ENCODE data around the gene CLTB. TPM values are rescaled to one million over a fixed set of nuclear protein-coding genes. Genes with fewer than 3 reads are reported as not detected.

The CLTB gene
- total and polyA plus RNA-seq, 4 donors, result 86.7 to 160 (median 134) TPM

GRCh38 chr5:176384366-176384930 lies 31.9 kb downstream of the CLTB start:
- Histone ChIP-seq H3K4me1 (ENCODE audit: control insufficient read depth in 1 of 2, insufficient read depth in 2 of 2, low read length in 2 of 2) (peaks cover 0 to 3% of the 10 kb centered on the region in 2 donors), H3K27ac (ENCODE audit: low read depth in 1 of 2, low read length in 2 of 2) (no peak overlapping the region), H3K4me3 (ENCODE audit: low read length in 2 of 2) (no peak overlapping the region), H3K9me3 (ENCODE audit: control insufficient read depth, low read length) (no peaks in the 10 kb centered on the region), H3K27me3 (ENCODE audit: control insufficient read depth in 1 of 2, insufficient read depth in 2 of 2, low read length in 1 of 2) (no peaks in the 10 kb centered on the region), H3K36me3 (ENCODE audit: control insufficient read depth in 1 of 2, insufficient read depth in 2 of 2, low read length in 1 of 2) (peaks cover 0 to 3% of the 10 kb centered on the region in 2 donors)
- ATAC-seq (ENCODE audit: low FRiP score) (no peak), DNase-seq (peak in 1 of 2 donors; percentile 63)
- 89 to 90% methylated on average over 8 of the region's 8 CpGs for WGBS, 2 donors
- intact Hi-C loops (cut with DNase I), result loop anchor here in 1 of 2 donors (10.0 kb wide), 1 partner anchor 150 kb away; the partner anchor contains the start of gene RNF44

DNA sequence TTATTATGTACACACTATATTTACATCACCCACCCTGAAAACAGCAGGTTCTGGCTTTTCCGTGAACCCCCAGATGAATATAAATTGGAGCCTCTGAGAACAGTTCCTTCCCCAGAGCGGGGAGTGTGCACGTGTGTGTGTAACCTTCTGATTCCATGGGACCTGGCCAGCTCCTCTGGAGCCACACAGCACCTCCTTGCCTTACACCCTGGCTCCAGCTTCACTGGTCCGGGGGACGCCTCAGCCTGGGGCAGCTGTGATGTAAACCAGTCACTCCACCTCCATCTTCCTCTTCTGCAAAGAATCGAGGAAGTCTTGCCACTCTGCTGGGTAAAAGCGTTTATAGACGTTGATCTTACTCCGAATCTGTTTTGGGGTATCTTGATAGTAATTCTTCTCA lies 32.4 kb downstream of the CLTB start:
- Histone ChIP-seq H3K36me3 (ENCODE audit: control insufficient read depth in 1 of 2, insufficient read depth in 2 of 2, low read length in 1 of 2) (peaks cover 0 to 3% of the 10 kb centered on the region in 2 donors), H3K9me3 (ENCODE audit: control insufficient read depth, low read length) (no peaks in the 10 kb centered on the region), H3K4me3 (ENCODE audit: low read length in 2 of 2) (no peak overlapping the region), H3K27ac (ENCODE audit: low read depth in 1 of 2, low read length in 2 of 2) (no peak overlapping the region), H3K27me3 (ENCODE audit: control insufficient read depth in 1 of 2, insufficient read depth in 2 of 2, low read length in 1 of 2) (no peaks in the 10 kb centered on the region), H3K4me1 (ENCODE audit: control insufficient read depth in 1 of 2, insufficient read depth in 2 of 2, low read length in 2 of 2) (peaks cover 0 to 3% of the 10 kb centered on the region in 2 donors)
- ATAC-seq (ENCODE audit: low FRiP score) (no peak), DNase-seq (peak in 1 of 2 donors; percentile 45)
- intact Hi-C loops (cut with DNase I), result loop anchor here in 1 of 2 donors (10.0 kb wide), 1 partner anchor 151 kb away; the partner anchor contains the start of gene RNF44
- 82 to 87% methylated on average over 9 of the region's 9 CpGs for WGBS, 2 donors

GRCh38 chr5:176383248-176383905 lies 33.0 kb downstream of the CLTB start:
- intact Hi-C loops (cut with DNase I), result loop anchor here in 1 of 2 donors (10.0 kb wide), 1 partner anchor 151 kb away; the partner anchor contains the start of gene RNF44
- H3K27ac ChIP-seq (ENCODE audit: low read depth in 1 of 2, low read length in 2 of 2), result no peak overlapping the region
- no peaks in the 10 kb centered on the region for H3K9me3 ChIP-seq (ENCODE audit: control insufficient read depth, low read length)
- no peaks in the 10 kb centered on the region for H3K27me3 ChIP-seq (ENCODE audit: control insufficient read depth in 1 of 2, insufficient read depth in 2 of 2, low read length in 1 of 2)
- DNase-seq (peak in 1 of 2 donors; percentile 69), ATAC-seq (ENCODE audit: low FRiP score) (no peak)
- peaks cover 0 to 3% of the 10 kb centered on the region in 2 donors for H3K36me3 ChIP-seq (ENCODE audit: control insufficient read depth in 1 of 2, insufficient read depth in 2 of 2, low read length in 1 of 2)
- no peak overlapping the region for H3K4me3 ChIP-seq (ENCODE audit: low read length in 2 of 2)
- peaks cover 0 to 3% of the 10 kb centered on the region in 2 donors for H3K4me1 ChIP-seq (ENCODE audit: control insufficient read depth in 1 of 2, insufficient read depth in 2 of 2, low read length in 2 of 2)
- WGBS, 2 donors, result 83 to 86% methylated on average over 15 of the region's 15 CpGs

GRCh38 chr5:176382721-176383120 lies 33.6 kb downstream of the CLTB start:
- 88 to 92% methylated on average over 3 of the region's 3 CpGs for WGBS, 2 donors
- H3K4me3 ChIP-seq (ENCODE audit: low read length in 2 of 2), result no peak overlapping the region
- ATAC-seq (ENCODE audit: low FRiP score) (no peak), DNase-seq (peak in 1 of 2 donors; percentile 17)
- peaks cover 0 to 3% of the 10 kb centered on the region in 2 donors for H3K4me1 ChIP-seq (ENCODE audit: control insufficient read depth in 1 of 2, insufficient read depth in 2 of 2, low read length in 2 of 2)
- H3K36me3 ChIP-seq (ENCODE audit: control insufficient read depth in 1 of 2, insufficient read depth in 2 of 2, low read length in 1 of 2), result peaks cover 0 to 3% of the 10 kb centered on the region in 2 donors
- H3K9me3 ChIP-seq (ENCODE audit: control insufficient read depth, low read length), result no peaks in the 10 kb centered on the region
- no peak overlapping the region for H3K27ac ChIP-seq (ENCODE audit: low read depth in 1 of 2, low read length in 2 of 2)
- intact Hi-C loops (cut with DNase I), result loop anchor here in 1 of 2 donors (10.0 kb wide), 1 partner anchor 152 kb away; the partner anchor contains the start of gene RNF44
- H3K27me3 ChIP-seq (ENCODE audit: control insufficient read depth in 1 of 2, insufficient read depth in 2 of 2, low read length in 1 of 2), result no peaks in the 10 kb centered on the region

DNA sequence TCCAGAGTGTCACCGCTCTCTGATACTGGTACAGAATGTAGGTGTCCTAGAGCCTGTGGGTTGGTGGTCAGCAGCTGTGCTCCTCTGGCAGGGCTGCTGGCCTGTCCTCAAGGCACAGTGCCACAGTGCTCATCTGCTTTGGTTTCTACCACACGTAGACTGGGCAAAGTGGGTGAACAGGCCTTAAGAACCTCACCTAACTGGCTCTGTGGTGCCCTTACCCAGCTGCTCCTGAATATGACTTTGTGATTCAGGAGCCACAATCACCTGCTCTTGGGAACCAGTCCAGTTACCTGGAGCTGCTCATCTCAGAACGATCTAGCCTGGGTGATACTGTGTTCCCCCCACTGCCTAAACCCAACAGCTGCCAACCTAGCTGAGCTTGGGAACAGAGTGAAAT lies 34.4 kb downstream of the CLTB start:
- Histone ChIP-seq H3K27me3 (ENCODE audit: control insufficient read depth in 1 of 2, insufficient read depth in 2 of 2, low read length in 1 of 2) (no peaks in the 10 kb centered on the region), H3K36me3 (ENCODE audit: control insufficient read depth in 1 of 2, insufficient read depth in 2 of 2, low read length in 1 of 2) (peaks cover 0 to 3% of the 10 kb centered on the region in 2 donors), H3K4me3 (ENCODE audit: low read length in 2 of 2) (no peak overlapping the region), H3K27ac (ENCODE audit: low read depth in 1 of 2, low read length in 2 of 2) (peak overlapping the region; percentile 31 to 92), H3K9me3 (ENCODE audit: control insufficient read depth, low read length) (no peaks in the 10 kb centered on the region), H3K4me1 (ENCODE audit: control insufficient read depth in 1 of 2, insufficient read depth in 2 of 2, low read length in 2 of 2) (no peaks in the 10 kb centered on the region)
- ATAC-seq (ENCODE audit: low FRiP score) (no peak), DNase-seq (peak in 1 of 2 donors; percentile 26)
- intact Hi-C loops (cut with DNase I), result loop anchor here in 1 of 2 donors (10.0 kb wide), 1 partner anchor 153 kb away; the partner anchor contains the start of gene RNF44
- WGBS, 2 donors, result 45 to 53% methylated on average over 3 of the region's 3 CpGs

DNA sequence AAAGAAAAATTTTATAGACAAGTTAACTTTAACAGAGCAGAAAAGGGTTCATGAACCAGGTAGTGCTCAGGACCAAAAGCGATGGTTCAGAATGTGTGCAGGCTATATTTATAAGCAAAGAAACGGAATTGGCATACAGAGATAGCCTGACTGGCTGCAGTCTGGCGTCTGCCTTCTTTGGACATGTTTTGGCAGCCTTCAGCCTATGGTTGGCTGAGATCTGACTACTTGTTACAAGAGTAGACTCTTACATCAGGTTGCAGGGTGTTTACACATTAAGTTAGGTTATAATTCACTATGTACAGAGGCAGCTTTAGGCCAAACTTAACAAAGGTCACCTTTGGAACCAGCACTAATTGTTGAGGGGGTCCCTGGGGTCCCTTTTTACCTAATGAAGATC lies 34.9 kb downstream of the CLTB start:
- no peak overlapping the region for H3K4me3 ChIP-seq (ENCODE audit: low read length in 2 of 2)
- intact Hi-C loops (cut with DNase I), result loop anchor here in 1 of 2 donors (10.0 kb wide), 1 partner anchor 153 kb away; the partner anchor contains the start of gene RNF44
- H3K27me3 ChIP-seq (ENCODE audit: control insufficient read depth in 1 of 2, insufficient read depth in 2 of 2, low read length in 1 of 2), result no peaks in the 10 kb centered on the region
- ATAC-seq (ENCODE audit: low FRiP score) (peak; percentile 77), DNase-seq (peak; percentile 70 to 71)
- 2 to 6% methylated on average over 3 of the region's 3 CpGs for WGBS, 2 donors
- no peaks in the 10 kb centered on the region for H3K9me3 ChIP-seq (ENCODE audit: control insufficient read depth, low read length)
- H3K27ac ChIP-seq (ENCODE audit: low read depth in 1 of 2, low read length in 2 of 2), result peak overlapping the region; percentile 31 to 92
- no peaks in the 10 kb centered on the region for H3K4me1 ChIP-seq (ENCODE audit: control insufficient read depth in 1 of 2, insufficient read depth in 2 of 2, low read length in 2 of 2)
- peaks cover 0 to 3% of the 10 kb centered on the region in 2 donors for H3K36me3 ChIP-seq (ENCODE audit: control insufficient read depth in 1 of 2, insufficient read depth in 2 of 2, low read length in 1 of 2)

GRCh38 chr5:176379881-176380280 lies 36.5 kb downstream of the CLTB start:
- 92 to 94% methylated on average over 3 of the region's 3 CpGs for WGBS, 2 donors
- intact Hi-C loops (cut with DNase I), result loop anchor here in 1 of 2 donors (10.0 kb wide), 1 partner anchor 155 kb away; the partner anchor contains the start of gene RNF44
- Histone ChIP-seq H3K4me1 (ENCODE audit: control insufficient read depth in 1 of 2, insufficient read depth in 2 of 2, low read length in 2 of 2) (no peaks in the 10 kb centered on the region), H3K27me3 (ENCODE audit: control insufficient read depth in 1 of 2, insufficient read depth in 2 of 2, low read length in 1 of 2) (no peaks in the 10 kb centered on the region), H3K4me3 (ENCODE audit: low read length in 2 of 2) (no peak overlapping the region), H3K27ac (ENCODE audit: low read depth in 1 of 2, low read length in 2 of 2) (no peak overlapping the region), H3K36me3 (ENCODE audit: control insufficient read depth in 1 of 2, insufficient read depth in 2 of 2, low read length in 1 of 2) (peaks cover 0 to 3% of the 10 kb centered on the region in 2 donors), H3K9me3 (ENCODE audit: control insufficient read depth, low read length) (no peaks in the 10 kb centered on the region)
- ATAC-seq (ENCODE audit: low FRiP score) (no peak), DNase-seq (no peak)

- DNase-seq (no peak), ATAC-seq (ENCODE audit: low FRiP score) (peak; percentile 72)
- Histone ChIP-seq H3K36me3 (ENCODE audit: control insufficient read depth in 1 of 2, insufficient read depth in 2 of 2, low read length in 1 of 2) (no peaks in the 10 kb centered on the region), H3K4me1 (ENCODE audit: control insufficient read depth in 1 of 2, insufficient read depth in 2 of 2, low read length in 2 of 2) (no peaks in the 10 kb centered on the region), H3K27me3 (ENCODE audit: control insufficient read depth in 1 of 2, insufficient read depth in 2 of 2, low read length in 1 of 2) (no peaks in the 10 kb centered on the region), H3K27ac (ENCODE audit: low read depth in 1 of 2, low read length in 2 of 2) (no peak overlapping the region), H3K9me3 (ENCODE audit: control insufficient read depth, low read length) (no peaks in the 10 kb centered on the region), H3K4me3 (ENCODE audit: low read length in 2 of 2) (no peak overlapping the region)
- intact Hi-C loops (cut with DNase I), result no loop called here
- 44 to 52% methylated on average over 7 of the region's 7 CpGs for WGBS, 2 donors
Observed at GRCh38 chr5:176373100-176373818, 43.1 kb downstream of the CLTB start.

All from aorta (tissue), 5 donors.